Liver (tissue), 9 donors: ENCODE data around the gene RYR3. TPM values are rescaled to one million over a fixed set of nuclear protein-coding genes. Genes with fewer than 3 reads are reported as not detected.

Experiments used
- DNase-seq: peaks from one replicate; pipeline ENCODE4 v3.0.0-alpha.2; 2017; ENCODE audit warnings: low spot score
- H3K27ac ChIP-seq, 2 donors: one replicate each; pipeline ENCODE4 v1.7.0; 2013; ENCODE audit warnings: inconsistent platforms in 2 of 2, low read length in 2 of 2, control low read depth in 1 of 2, low read depth in 1 of 2, mild to moderate bottlenecking in 1 of 2
- H3K27me3 ChIP-seq, 4 donors: one replicate each; pipeline versions ENCODE4 v1.6.1 to v1.7.0; 2013; ENCODE audit warnings: low read length in 3 of 4, inconsistent platforms in 1 of 4, mild to moderate bottlenecking in 1 of 4, moderate library complexity in 1 of 4; ENCODE audit not compliant: control insufficient read depth in 4 of 4, insufficient read depth in 4 of 4
- H3K36me3 ChIP-seq, 4 donors: one replicate each; pipeline versions ENCODE4 v1.6.1 to v1.7.0; 2013; ENCODE audit warnings: low read length in 3 of 4, mild to moderate bottlenecking in 3 of 4, low read depth in 1 of 4, moderate library complexity in 1 of 4; ENCODE audit not compliant: control insufficient read depth in 4 of 4, insufficient read depth in 3 of 4
- H3K4me1 ChIP-seq, 4 donors: one replicate each; pipeline versions ENCODE4 v1.6.1 to v1.7.0; 2013; ENCODE audit warnings: low read length in 3 of 4, mild to moderate bottlenecking in 3 of 4, moderate library complexity in 1 of 4; ENCODE audit not compliant: control insufficient read depth in 4 of 4, insufficient read depth in 4 of 4
- H3K4me3 ChIP-seq, 3 donors: one replicate each; pipeline versions ENCODE4 v1.6.1 to v1.7.0; 2013; ENCODE audit warnings: low read length in 3 of 3, control low read depth in 1 of 3, low read depth in 1 of 3, mild to moderate bottlenecking in 1 of 3
- H3K9ac ChIP-seq, 2 donors: one replicate each; pipeline ENCODE4 v1.7.0; 2013; ENCODE audit warnings: low read length in 2 of 2, mild to moderate bottlenecking in 2 of 2, moderate library complexity in 2 of 2, control low read depth in 1 of 2, low read depth in 1 of 2
- H3K9me3 ChIP-seq, 4 donors: one replicate each; pipeline versions ENCODE4 v1.6.1 to v1.7.0; 2013; ENCODE audit warnings: low read length in 3 of 4; ENCODE audit not compliant: control insufficient read depth in 4 of 4
- ATF3 ChIP-seq: IDR thresholded peaks from 2 replicates; pipeline ENCODE4 v1.6.1; 2016; ENCODE audit warnings: antibody characterized with exemption
- EGR1 ChIP-seq, 2 donors: IDR thresholded peaks; 2 replicates each; pipeline ENCODE4 v1.6.1; 2016 to 2018; ENCODE audit warnings: antibody characterized with exemption in 2 of 2, low read depth in 2 of 2
- FOXA1 ChIP-seq: IDR thresholded peaks from 2 replicates; pipeline ENCODE4 v1.6.1; 2016; ENCODE audit warnings: antibody characterized with exemption
- FOXA2 ChIP-seq: IDR thresholded peaks from 2 replicates; pipeline ENCODE4 v1.6.1; 2016; ENCODE audit warnings: antibody characterized with exemption
- GABPA ChIP-seq, 2 donors: IDR thresholded peaks in 1 of 2; conservative IDR thresholded peaks in 1 of 2; 2 replicates each; pipeline ENCODE4 v1.6.1; 2016; ENCODE audit warnings: antibody characterized with exemption in 2 of 2, mild to moderate bottlenecking in 1 of 2, moderate library complexity in 1 of 2
- HNF4A ChIP-seq, 2 donors: conservative IDR thresholded peaks; 2 replicates each; pipeline ENCODE4 v1.6.1; 2016; ENCODE audit warnings: antibody characterized with exemption in 2 of 2, mild to moderate bottlenecking in 2 of 2
- HNF4G ChIP-seq: IDR thresholded peaks from 2 replicates; pipeline ENCODE4 v1.6.1; 2016; ENCODE audit warnings: antibody characterized with exemption
- JUND ChIP-seq, 2 donors: IDR thresholded peaks; 2 replicates each; pipeline ENCODE4 v1.6.1; 2016; ENCODE audit warnings: antibody characterized with exemption in 2 of 2
- MAX ChIP-seq: IDR thresholded peaks from 2 replicates; pipeline ENCODE4 v1.6.1; 2016; ENCODE audit warnings: antibody characterized with exemption
- NR2F2 ChIP-seq: IDR thresholded peaks from 2 replicates; pipeline ENCODE4 v1.6.1; 2016; ENCODE audit warnings: antibody characterized with exemption
- RAD21 ChIP-seq, 2 donors: IDR thresholded peaks; 2 replicates each; pipeline ENCODE4 v1.6.1; 2016; ENCODE audit warnings: antibody characterized with exemption in 2 of 2, mild to moderate bottlenecking in 2 of 2
- REST ChIP-seq: IDR thresholded peaks from 2 replicates; pipeline ENCODE4 v1.6.1; 2016; ENCODE audit warnings: antibody characterized with exemption, mild to moderate bottlenecking
- RXRA ChIP-seq, 2 donors: IDR thresholded peaks; 2 replicates each; pipeline ENCODE4 v1.6.1; 2017 to 2018; ENCODE audit warnings: antibody characterized with exemption in 2 of 2, mild to moderate bottlenecking in 1 of 2
- SP1 ChIP-seq: IDR thresholded peaks from 2 replicates; pipeline ENCODE4 v1.6.1; 2018; ENCODE audit warnings: antibody characterized with exemption, mild to moderate bottlenecking
- TAF1 ChIP-seq: conservative IDR thresholded peaks from 2 replicates; pipeline ENCODE4 v1.6.1; 2016; ENCODE audit warnings: antibody characterized with exemption, mild to moderate bottlenecking
- YY1 ChIP-seq: IDR thresholded peaks from 2 replicates; pipeline ENCODE4 v1.6.1; 2016; ENCODE audit warnings: antibody characterized with exemption, mild to moderate bottlenecking
- WGBS: extraction: QIAGEN DNeasy Blood & Tissue Kit; methylation state at CpG from one replicate; pipeline ENCODE4 v1.1.7; 2013; 5-methylcytosine and 5-hydroxymethylcytosine counted together
- polyA plus RNA-seq, 2 donors: library from polyadenylated mRNA; stranded (reverse) in 1 of 2; unstranded in 1 of 2; fragments of 200-250 nt in 1 of 2; fragments of >200 nt in 1 of 2; fragmentation: Nextera tagmentation in 1 of 2; extraction: Ambion mirVana in 1 of 2; gene quantifications; one replicate each; pipeline versions ENCODE4 v1.2.1 to v1.2.3, GENCODE V29; 2013 to 2015
- total RNA-seq, 2 donors: library from RNA; depleted of rRNA; stranded (reverse); fragments of >200 nt; gene quantifications; one replicate each; pipeline ENCODE4 v1.2.3, GENCODE V29; 2014
- TF ChIP-seq, protein P1 (sequence below): IDR thresholded peaks from 2 replicates; pipeline ENCODE4 v1.6.1; 2016; ENCODE audit warnings: antibody characterized with exemption
- TF ChIP-seq, protein P2 (sequence below): fragments of 150-350 bp; IDR thresholded peaks from 2 replicates; pipeline ENCODE4 v1.5.1; 2017; ENCODE audit warnings: improper control_type of control experiment, low read depth, low read length; ENCODE audit not compliant: missing input control
- donor health status: healthy.
- donor health status: healthy.
- donor health status: healthy.
- donor health status: healthy.
- donor health status: healthy.

Gene RYR3
- total and polyA plus RNA-seq, 4 donors = 0.01 to 1.1 (median 0.22) TPM

GRCh38 chr15:33279613-33280205 lies 31.1 kb upstream of the RYR3 start (continued):
- TF ChIP-seq, protein P1, sequence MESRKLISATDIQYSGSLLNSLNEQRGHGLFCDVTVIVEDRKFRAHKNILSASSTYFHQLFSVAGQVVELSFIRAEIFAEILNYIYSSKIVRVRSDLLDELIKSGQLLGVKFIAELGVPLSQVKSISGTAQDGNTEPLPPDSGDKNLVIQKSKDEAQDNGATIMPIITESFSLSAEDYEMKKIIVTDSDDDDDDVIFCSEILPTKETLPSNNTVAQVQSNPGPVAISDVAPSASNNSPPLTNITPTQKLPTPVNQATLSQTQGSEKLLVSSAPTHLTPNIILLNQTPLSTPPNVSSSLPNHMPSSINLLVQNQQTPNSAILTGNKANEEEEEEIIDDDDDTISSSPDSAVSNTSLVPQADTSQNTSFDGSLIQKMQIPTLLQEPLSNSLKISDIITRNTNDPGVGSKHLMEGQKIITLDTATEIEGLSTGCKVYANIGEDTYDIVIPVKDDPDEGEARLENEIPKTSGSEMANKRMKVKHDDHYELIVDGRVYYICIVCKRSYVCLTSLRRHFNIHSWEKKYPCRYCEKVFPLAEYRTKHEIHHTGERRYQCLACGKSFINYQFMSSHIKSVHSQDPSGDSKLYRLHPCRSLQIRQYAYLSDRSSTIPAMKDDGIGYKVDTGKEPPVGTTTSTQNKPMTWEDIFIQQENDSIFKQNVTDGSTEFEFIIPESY = no peak

- Histone ChIP-seq H3K9me3 (no peaks in the 10 kb centered on the region), H3K4me1 (no peaks in the 10 kb centered on the region), H3K36me3 (no peaks in the 10 kb centered on the region), H3K27ac (no peak overlapping the region), H3K4me3 (no peak overlapping the region), H3K9ac (no peak overlapping the region), H3K27me3 (peaks cover 0 to 3% (median 0%) of the 10 kb centered on the region in 4 donors)
- WGBS = 76% methylated on average over 6 of the region's 6 CpGs
- TF ChIP-seq JUND (IDR thresholded peaks at IDR 0.05) = no peak
- no peak for TF ChIP-seq HNF4A (conservative IDR thresholded peaks at IDR 0.05)
- TF ChIP-seq GABPA (IDR thresholded peaks at IDR 0.05 in 1 of 2, conservative IDR thresholded peaks at IDR 0.05 in 1 of 2) = no peak
- TF ChIP-seq YY1 = no peak
- TF ChIP-seq TAF1 = no peak
- TF ChIP-seq RAD21 (IDR thresholded peaks at IDR 0.05) = no peak
- TF ChIP-seq NR2F2 = no peak
- TF ChIP-seq HNF4G = no peak
- TF ChIP-seq REST = no peak
- TF ChIP-seq FOXA2 = no peak
- no peak for TF ChIP-seq RXRA (IDR thresholded peaks at IDR 0.05)
- TF ChIP-seq EGR1 (IDR thresholded peaks at IDR 0.05; ENCODE audit: low read depth in 2 of 2) = no peak
- TF ChIP-seq SP1 = no peak
- no peak for TF ChIP-seq ATF3
- TF ChIP-seq, protein P2, sequence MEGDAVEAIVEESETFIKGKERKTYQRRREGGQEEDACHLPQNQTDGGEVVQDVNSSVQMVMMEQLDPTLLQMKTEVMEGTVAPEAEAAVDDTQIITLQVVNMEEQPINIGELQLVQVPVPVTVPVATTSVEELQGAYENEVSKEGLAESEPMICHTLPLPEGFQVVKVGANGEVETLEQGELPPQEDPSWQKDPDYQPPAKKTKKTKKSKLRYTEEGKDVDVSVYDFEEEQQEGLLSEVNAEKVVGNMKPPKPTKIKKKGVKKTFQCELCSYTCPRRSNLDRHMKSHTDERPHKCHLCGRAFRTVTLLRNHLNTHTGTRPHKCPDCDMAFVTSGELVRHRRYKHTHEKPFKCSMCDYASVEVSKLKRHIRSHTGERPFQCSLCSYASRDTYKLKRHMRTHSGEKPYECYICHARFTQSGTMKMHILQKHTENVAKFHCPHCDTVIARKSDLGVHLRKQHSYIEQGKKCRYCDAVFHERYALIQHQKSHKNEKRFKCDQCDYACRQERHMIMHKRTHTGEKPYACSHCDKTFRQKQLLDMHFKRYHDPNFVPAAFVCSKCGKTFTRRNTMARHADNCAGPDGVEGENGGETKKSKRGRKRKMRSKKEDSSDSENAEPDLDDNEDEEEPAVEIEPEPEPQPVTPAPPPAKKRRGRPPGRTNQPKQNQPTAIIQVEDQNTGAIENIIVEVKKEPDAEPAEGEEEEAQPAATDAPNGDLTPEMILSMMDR = no peak
- TF ChIP-seq, protein P1 = no peak
- TF ChIP-seq FOXA1 = no peak
- no peak for TF ChIP-seq MAX
- DNase-seq = no peak
These were observed 28.3 kb upstream of the RYR3 start for GRCh38 chr15:33282226-33283020.
